ENCODE results near the gene TMEM86B. TPM values are rescaled to one million over a fixed set of nuclear protein-coding genes. Genes with fewer than 3 reads are reported as not detected.

The TMEM86B gene
- total and polyA plus RNA-seq, 2 donors (not counting 3 experiments of a cell fraction or from before 2014, with no cell fraction given) = 4.5 to 5.4 TPM

DNA sequence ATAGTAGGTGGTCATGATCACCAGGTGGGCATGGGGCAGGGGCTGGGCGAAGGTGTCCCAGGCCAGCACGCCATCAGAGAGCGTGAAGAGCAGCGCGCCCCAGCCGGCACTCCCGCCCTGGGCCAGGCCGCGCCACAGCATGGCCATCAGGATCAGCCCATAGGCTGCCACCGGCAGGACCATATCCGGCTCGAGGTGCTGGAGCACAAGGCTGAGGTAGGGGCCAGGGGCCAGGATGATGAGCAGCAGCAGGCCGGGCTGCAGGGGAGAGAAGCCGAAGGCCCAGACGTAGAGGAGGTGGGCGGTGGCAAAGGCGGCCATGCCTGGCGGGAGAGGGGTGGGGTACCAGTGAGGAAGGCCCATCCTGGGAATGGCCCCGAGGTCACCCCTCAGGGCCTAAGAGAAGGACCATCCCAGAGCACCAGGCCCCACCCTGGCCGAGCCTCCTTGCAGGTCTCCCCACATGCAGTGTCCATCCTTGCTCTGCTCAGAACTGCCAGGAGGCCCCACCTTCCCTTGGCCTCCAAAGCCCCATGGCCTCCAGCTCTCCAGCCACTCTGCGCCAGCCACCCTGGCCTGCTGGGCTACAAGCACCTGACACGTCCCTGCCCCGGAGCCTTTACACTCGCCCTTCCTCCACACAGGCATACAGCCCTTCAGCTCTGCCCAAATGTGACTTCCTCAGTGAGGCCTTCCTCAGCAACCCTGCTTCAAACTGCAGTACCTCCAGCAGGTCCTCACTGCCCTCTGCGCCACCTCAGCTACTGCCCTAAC, 1.1 kb downstream of the TMEM86B start:
- TF ChIP-seq, protein P1, sequence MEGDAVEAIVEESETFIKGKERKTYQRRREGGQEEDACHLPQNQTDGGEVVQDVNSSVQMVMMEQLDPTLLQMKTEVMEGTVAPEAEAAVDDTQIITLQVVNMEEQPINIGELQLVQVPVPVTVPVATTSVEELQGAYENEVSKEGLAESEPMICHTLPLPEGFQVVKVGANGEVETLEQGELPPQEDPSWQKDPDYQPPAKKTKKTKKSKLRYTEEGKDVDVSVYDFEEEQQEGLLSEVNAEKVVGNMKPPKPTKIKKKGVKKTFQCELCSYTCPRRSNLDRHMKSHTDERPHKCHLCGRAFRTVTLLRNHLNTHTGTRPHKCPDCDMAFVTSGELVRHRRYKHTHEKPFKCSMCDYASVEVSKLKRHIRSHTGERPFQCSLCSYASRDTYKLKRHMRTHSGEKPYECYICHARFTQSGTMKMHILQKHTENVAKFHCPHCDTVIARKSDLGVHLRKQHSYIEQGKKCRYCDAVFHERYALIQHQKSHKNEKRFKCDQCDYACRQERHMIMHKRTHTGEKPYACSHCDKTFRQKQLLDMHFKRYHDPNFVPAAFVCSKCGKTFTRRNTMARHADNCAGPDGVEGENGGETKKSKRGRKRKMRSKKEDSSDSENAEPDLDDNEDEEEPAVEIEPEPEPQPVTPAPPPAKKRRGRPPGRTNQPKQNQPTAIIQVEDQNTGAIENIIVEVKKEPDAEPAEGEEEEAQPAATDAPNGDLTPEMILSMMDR (IDR thresholded peaks at IDR 0.05; ENCODE audit: extremely low read depth in 1 of 2, insufficient read depth in 1 of 2, low read depth in 1 of 2, low read length in 2 of 2) = no peak
- Histone ChIP-seq H3K9me3 (replicated peaks; ENCODE audit: control insufficient read depth, insufficient read depth, low read length) (no peaks in the 10 kb centered on the region), H3K27ac (ENCODE audit: insufficient read depth, low read depth, low read length) (no peak overlapping the region), H3K9me1 (replicated peaks; ENCODE audit: control insufficient read depth, extremely low read depth, insufficient read depth, low read length) (no peaks in the 10 kb centered on the region), H4K20me1 (replicated peaks; ENCODE audit: control insufficient read depth, extremely low read depth, insufficient read depth, low read length) (no peaks in the 10 kb centered on the region), H3K4me1 (ENCODE audit: control insufficient read depth, extremely low read depth, insufficient read depth, low read length) (no peaks in the 10 kb centered on the region), H2AFZ (ENCODE audit: low read depth, low read length) (no peak overlapping the region), H3K4me2 (ENCODE audit: insufficient read depth, low read length) (no peak overlapping the region), H3K27me3 (ENCODE audit: control insufficient read depth in 2 of 2, insufficient read depth in 2 of 2, low read length in 2 of 2) (no peaks in the 10 kb centered on the region), H3K79me2 (ENCODE audit: control insufficient read depth, insufficient read depth, low read length) (no peaks in the 10 kb centered on the region), H3K4me3 (replicated peaks in 1 of 3; ENCODE audit: insufficient read depth in 1 of 3, low read depth in 1 of 3, low read length in 3 of 3) (no peak overlapping the region), H3K36me3 (ENCODE audit: control insufficient read depth in 2 of 2, extremely low read depth in 1 of 2, insufficient read depth in 2 of 2, low read length in 2 of 2) (peaks cover 0 to 40% of the 10 kb centered on the region in 2 experiments), H3K9ac (replicated peaks; ENCODE audit: extremely low read depth, insufficient read depth, low read length) (no peak overlapping the region)
- BruUV-seq (replicated peaks) = no TSS peak
- no peak for DNase-seq (ENCODE audit: low read depth, low spot score)
- ChIA-PET POLR2A (no interaction called here), CTCF (no interaction called here)
- FAIRE-seq = no peak
- intact Hi-C loops (cut with micrococcal nuclease) = no loop called here
- dilution Hi-C loops (cut with MboI; ENCODE audit: extremely low pct_ligation_motif_present, low sequenced_read_pairs) = no loop called here

DNA sequence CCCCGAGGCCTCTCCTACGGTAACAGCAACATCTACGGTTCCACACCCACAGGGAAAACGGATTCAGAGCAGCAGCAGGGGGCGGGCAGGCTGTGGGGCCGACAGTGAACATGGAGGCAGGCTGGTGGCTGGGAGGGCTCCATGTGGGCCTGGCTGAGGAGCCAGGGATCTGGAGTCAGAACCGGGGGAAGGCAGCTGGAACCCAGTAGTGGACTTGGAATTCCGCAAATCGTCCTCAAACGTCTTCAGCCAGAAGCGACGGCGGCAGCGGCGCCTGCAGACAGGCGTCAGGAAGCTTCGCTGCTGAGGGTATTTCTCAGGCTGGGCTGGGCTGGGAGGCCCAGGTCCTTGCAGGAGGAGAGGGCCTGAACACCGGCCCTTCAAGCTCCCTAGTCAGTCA, 1.8 kb downstream of the TMEM86B start:
- Histone ChIP-seq H3K36me3 (ENCODE audit: control insufficient read depth in 2 of 2, extremely low read depth in 1 of 2, insufficient read depth in 2 of 2, low read length in 2 of 2) (peaks cover 0 to 34% of the 10 kb centered on the region in 2 experiments), H3K4me3 (replicated peaks in 1 of 3; ENCODE audit: insufficient read depth in 1 of 3, low read depth in 1 of 3, low read length in 3 of 3) (no peak overlapping the region), H3K9me1 (replicated peaks; ENCODE audit: control insufficient read depth, extremely low read depth, insufficient read depth, low read length) (no peaks in the 10 kb centered on the region), H3K79me2 (ENCODE audit: control insufficient read depth, insufficient read depth, low read length) (no peaks in the 10 kb centered on the region), H3K27me3 (ENCODE audit: control insufficient read depth in 2 of 2, insufficient read depth in 2 of 2, low read length in 2 of 2) (no peaks in the 10 kb centered on the region), H3K27ac (ENCODE audit: insufficient read depth, low read depth, low read length) (no peak overlapping the region), H2AFZ (ENCODE audit: low read depth, low read length) (no peak overlapping the region), H3K9ac (replicated peaks; ENCODE audit: extremely low read depth, insufficient read depth, low read length) (no peak overlapping the region), H3K4me2 (ENCODE audit: insufficient read depth, low read length) (no peak overlapping the region), H3K9me3 (replicated peaks; ENCODE audit: control insufficient read depth, insufficient read depth, low read length) (no peaks in the 10 kb centered on the region), H4K20me1 (replicated peaks; ENCODE audit: control insufficient read depth, extremely low read depth, insufficient read depth, low read length) (no peaks in the 10 kb centered on the region), H3K4me1 (ENCODE audit: control insufficient read depth, extremely low read depth, insufficient read depth, low read length) (no peaks in the 10 kb centered on the region)
- POLR2A ChIA-PET = no interaction called here
- BruUV-seq (replicated peaks) = no TSS peak
- intact Hi-C loops (cut with micrococcal nuclease) = no loop called here
- DNase-seq (ENCODE audit: low read depth, low spot score) = no peak
- TF ChIP-seq POLR2AphosphoS5 (IDR thresholded peaks at IDR 0.05; ENCODE audit: insufficient read depth, low read depth, low read length) (no peak), POLR2A (IDR thresholded peaks at IDR 0.05; ENCODE audit: low read depth, low read length) (no peak), EZH2 (IDR thresholded peaks at IDR 0.05; ENCODE audit: borderline replicate concordance, low read depth, low read length, severe bottlenecking) (no peak), GATA2 (IDR thresholded peaks at IDR 0.05; ENCODE audit: insufficient read depth, insufficient read length, low read depth, low read length) (no peak), FOS (IDR thresholded peaks at IDR 0.05; ENCODE audit: borderline replicate concordance, insufficient read depth, low read length) (no peak), JUN (IDR thresholded peaks at IDR 0.05; ENCODE audit: borderline replicate concordance, insufficient read depth, insufficient read length, low read depth) (no peak), MYC (IDR thresholded peaks at IDR 0.05; ENCODE audit: low read depth, low read length) (no peak)
- TF ChIP-seq, protein P2, sequence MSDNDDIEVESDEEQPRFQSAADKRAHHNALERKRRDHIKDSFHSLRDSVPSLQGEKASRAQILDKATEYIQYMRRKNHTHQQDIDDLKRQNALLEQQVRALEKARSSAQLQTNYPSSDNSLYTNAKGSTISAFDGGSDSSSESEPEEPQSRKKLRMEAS (IDR thresholded peaks at IDR 0.05; ENCODE audit: insufficient read depth, insufficient read length) = no peak
- TF ChIP-seq, protein P1 (IDR thresholded peaks at IDR 0.05; ENCODE audit: extremely low read depth in 1 of 2, insufficient read depth in 1 of 2, low read depth in 1 of 2, low read length in 2 of 2) = no peak
- dilution Hi-C loops (cut with MboI; ENCODE audit: extremely low pct_ligation_motif_present, low sequenced_read_pairs) = no loop called here
- FAIRE-seq = no peak
- CTCF ChIA-PET = no interaction called here
